Measurements from ENCODE around the gene CASK. TPM values are rescaled to one million over a fixed set of nuclear protein-coding genes. Genes with fewer than 3 reads are reported as not detected.
A peak's percentile ranks its signal among the peaks of the same experiment; 100 is the strongest.

Gene CASK
- total and polyA plus RNA-seq, 2 donors from 2014 or later, result 15.9 to 58.9 TPM

DNA sequence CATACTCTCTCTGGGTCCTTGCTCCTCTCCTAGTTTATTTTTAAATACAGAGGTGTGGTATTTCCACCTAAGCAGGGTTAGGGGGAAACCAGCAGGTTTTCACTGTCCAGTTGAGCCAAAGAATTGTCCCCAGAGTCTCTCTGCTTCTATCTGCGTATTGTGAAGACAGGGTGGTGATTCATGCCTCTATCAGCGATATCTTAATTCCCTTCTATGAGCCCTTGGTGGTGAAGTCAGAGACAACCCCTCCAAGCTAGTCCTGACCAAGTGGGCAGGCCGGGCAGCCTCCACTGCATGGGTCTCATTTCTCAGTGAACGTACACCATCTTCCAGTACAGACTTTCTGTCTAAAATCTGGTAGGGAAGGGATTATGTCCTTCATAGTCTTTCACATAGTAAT, 335.1 kb downstream of the CASK start:
- H3K27ac ChIP-seq (ENCODE audit: low read depth in 2 of 2, low read length in 2 of 2), result no peak overlapping the region
- FAIRE-seq, result no peak
- no peaks in the 10 kb centered on the region for H3K9me3 ChIP-seq (ENCODE audit: control insufficient read depth in 2 of 3, insufficient read depth in 1 of 3, low read length in 3 of 3)
- intact Hi-C loops (cut with DNase I), result no loop called here
- H3K27me3 ChIP-seq (ENCODE audit: control insufficient read depth, insufficient read depth, low read length), result peaks cover 2% of the 10 kb centered on the region
- no peak overlapping the region for H3K9ac ChIP-seq (ENCODE audit: low read length in 3 of 3)
- H3K36me3 ChIP-seq (ENCODE audit: control insufficient read depth in 2 of 3, insufficient read depth in 3 of 3, low read length in 3 of 3), result no peaks in the 10 kb centered on the region
- TF ChIP-seq, protein P1, sequence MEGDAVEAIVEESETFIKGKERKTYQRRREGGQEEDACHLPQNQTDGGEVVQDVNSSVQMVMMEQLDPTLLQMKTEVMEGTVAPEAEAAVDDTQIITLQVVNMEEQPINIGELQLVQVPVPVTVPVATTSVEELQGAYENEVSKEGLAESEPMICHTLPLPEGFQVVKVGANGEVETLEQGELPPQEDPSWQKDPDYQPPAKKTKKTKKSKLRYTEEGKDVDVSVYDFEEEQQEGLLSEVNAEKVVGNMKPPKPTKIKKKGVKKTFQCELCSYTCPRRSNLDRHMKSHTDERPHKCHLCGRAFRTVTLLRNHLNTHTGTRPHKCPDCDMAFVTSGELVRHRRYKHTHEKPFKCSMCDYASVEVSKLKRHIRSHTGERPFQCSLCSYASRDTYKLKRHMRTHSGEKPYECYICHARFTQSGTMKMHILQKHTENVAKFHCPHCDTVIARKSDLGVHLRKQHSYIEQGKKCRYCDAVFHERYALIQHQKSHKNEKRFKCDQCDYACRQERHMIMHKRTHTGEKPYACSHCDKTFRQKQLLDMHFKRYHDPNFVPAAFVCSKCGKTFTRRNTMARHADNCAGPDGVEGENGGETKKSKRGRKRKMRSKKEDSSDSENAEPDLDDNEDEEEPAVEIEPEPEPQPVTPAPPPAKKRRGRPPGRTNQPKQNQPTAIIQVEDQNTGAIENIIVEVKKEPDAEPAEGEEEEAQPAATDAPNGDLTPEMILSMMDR (IDR thresholded peaks at IDR 0.05; ENCODE audit: borderline replicate concordance, extremely low read depth, insufficient read depth), result no peak
- H3K4me1 ChIP-seq (ENCODE audit: control insufficient read depth in 2 of 3, insufficient read depth in 2 of 3, low read depth in 1 of 3, low read length in 3 of 3), result no peaks in the 10 kb centered on the region
- H3K4me3 ChIP-seq (ENCODE audit: low read length in 3 of 3), result peak overlapping the region in 1 of 3 donors; percentile 28
- DNase-seq, result no peak

DNA sequence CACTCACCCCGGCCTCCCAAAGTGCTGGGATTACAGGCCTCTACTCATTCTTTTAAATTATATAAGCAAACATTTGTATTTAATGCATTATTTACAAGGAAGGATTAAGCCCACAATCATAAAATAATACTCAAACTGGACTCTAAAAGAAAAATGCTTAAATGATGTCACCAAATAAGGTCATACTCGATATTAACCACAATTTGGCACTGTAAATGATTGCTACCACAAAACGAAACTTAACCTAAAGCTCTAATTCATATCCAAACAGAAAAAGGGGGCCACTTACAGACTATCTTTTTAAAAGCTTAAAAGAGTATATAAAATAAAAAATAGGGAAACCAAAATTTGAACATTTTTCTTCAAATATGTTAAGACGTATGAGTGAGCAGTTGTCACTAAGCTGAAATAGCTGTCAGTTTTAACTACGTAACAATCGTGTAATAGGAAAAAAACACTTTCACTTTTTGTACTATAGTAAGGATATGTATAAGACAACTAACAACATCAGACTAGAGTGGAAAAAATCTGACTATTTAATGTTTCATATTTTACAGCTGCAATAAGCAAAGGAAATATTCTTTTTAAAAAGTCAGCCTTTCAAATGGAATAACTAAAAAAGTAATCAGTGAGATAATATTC, 342.8 kb downstream of the CASK start:
- Histone ChIP-seq H3K27ac (ENCODE audit: low read depth in 2 of 2, low read length in 2 of 2) (no peak overlapping the region), H3K36me3 (ENCODE audit: control insufficient read depth in 2 of 3, insufficient read depth in 3 of 3, low read length in 3 of 3) (no peaks in the 10 kb centered on the region), H3K9me3 (ENCODE audit: control insufficient read depth in 2 of 3, insufficient read depth in 1 of 3, low read length in 3 of 3) (no peaks in the 10 kb centered on the region), H3K9ac (ENCODE audit: low read length in 3 of 3) (no peak overlapping the region), H3K27me3 (ENCODE audit: control insufficient read depth, insufficient read depth, low read length) (no peaks in the 10 kb centered on the region), H3K4me3 (ENCODE audit: low read length in 3 of 3) (no peak overlapping the region), H3K4me1 (ENCODE audit: control insufficient read depth in 2 of 3, insufficient read depth in 2 of 3, low read depth in 1 of 3, low read length in 3 of 3) (no peaks in the 10 kb centered on the region)
- intact Hi-C loops (cut with DNase I), result no loop called here
- FAIRE-seq (peak; percentile 29), DNase-seq (no peak)
- TF ChIP-seq, protein P1 (IDR thresholded peaks at IDR 0.05; ENCODE audit: borderline replicate concordance, extremely low read depth, insufficient read depth), result no peak

DNA sequence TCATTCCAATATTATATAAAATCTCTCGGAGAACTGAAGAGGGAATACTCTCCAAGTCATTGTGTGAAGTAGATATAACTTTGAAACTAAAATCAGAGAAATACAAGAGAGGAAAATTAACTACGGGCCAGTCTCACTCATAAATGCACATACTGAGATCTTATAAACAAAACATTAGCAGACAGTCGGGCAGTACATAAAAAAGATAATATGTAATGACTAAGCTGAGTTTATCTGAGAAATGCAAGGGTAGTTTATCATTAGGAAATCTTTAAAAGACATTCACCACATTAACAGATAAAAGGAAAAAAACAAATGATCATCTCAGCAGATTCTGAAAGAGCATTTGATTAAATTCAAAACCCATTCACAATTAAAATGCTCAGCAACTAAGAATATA, 359.5 kb downstream of the CASK start:
- Histone ChIP-seq H3K9me3 (ENCODE audit: control insufficient read depth in 2 of 3, insufficient read depth in 1 of 3, low read length in 3 of 3) (no peaks in the 10 kb centered on the region), H3K27me3 (ENCODE audit: control insufficient read depth, insufficient read depth, low read length) (no peaks in the 10 kb centered on the region), H3K4me3 (ENCODE audit: low read length in 3 of 3) (no peak overlapping the region), H3K9ac (ENCODE audit: low read length in 3 of 3) (no peak overlapping the region), H3K4me1 (ENCODE audit: control insufficient read depth in 2 of 3, insufficient read depth in 2 of 3, low read depth in 1 of 3, low read length in 3 of 3) (no peaks in the 10 kb centered on the region), H3K36me3 (ENCODE audit: control insufficient read depth in 2 of 3, insufficient read depth in 3 of 3, low read length in 3 of 3) (no peaks in the 10 kb centered on the region), H3K27ac (ENCODE audit: low read depth in 2 of 2, low read length in 2 of 2) (no peak overlapping the region)
- intact Hi-C loops (cut with DNase I), result no loop called here
- no peak for DNase-seq
- TF ChIP-seq, protein P1 (IDR thresholded peaks at IDR 0.05; ENCODE audit: borderline replicate concordance, extremely low read depth, insufficient read depth), result no peak
- no peak for FAIRE-seq

DNA sequence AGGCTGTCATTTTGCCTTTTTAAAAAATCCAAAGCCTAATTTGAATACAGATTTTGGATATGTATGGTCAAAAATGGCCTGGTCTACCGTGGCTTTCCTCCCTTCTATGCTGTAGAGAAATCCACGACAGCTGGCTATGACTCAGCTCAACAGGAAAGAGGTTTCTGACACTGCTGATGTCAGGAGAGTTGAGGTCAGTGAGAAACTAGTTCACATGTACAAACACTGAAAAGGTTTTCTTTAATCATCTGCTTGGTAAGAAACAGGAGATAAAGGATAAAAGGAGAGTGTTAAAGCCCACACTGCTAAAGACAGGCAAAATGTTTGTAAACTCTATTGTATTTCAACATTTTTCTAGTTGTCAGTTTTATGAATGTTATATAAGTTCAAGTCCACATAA, 362.3 kb downstream of the CASK start:
- no peak overlapping the region for H3K27ac ChIP-seq (ENCODE audit: low read depth in 2 of 2, low read length in 2 of 2)
- peaks cover 4% of the 10 kb centered on the region for H3K27me3 ChIP-seq (ENCODE audit: control insufficient read depth, insufficient read depth, low read length)
- no peaks in the 10 kb centered on the region for H3K36me3 ChIP-seq (ENCODE audit: control insufficient read depth in 2 of 3, insufficient read depth in 3 of 3, low read length in 3 of 3)
- no peak overlapping the region for H3K4me3 ChIP-seq (ENCODE audit: low read length in 3 of 3)
- H3K9me3 ChIP-seq (ENCODE audit: control insufficient read depth in 2 of 3, insufficient read depth in 1 of 3, low read length in 3 of 3), result no peaks in the 10 kb centered on the region
- FAIRE-seq (peak; percentile 72), DNase-seq (peak in 1 of 5 donors; percentile 46)
- intact Hi-C loops (cut with DNase I), result no loop called here
- TF ChIP-seq, protein P1 (IDR thresholded peaks at IDR 0.05; ENCODE audit: borderline replicate concordance, extremely low read depth, insufficient read depth), result no peak
- no peak overlapping the region for H3K9ac ChIP-seq (ENCODE audit: low read length in 3 of 3)
- no peaks in the 10 kb centered on the region for H3K4me1 ChIP-seq (ENCODE audit: control insufficient read depth in 2 of 3, insufficient read depth in 2 of 3, low read depth in 1 of 3, low read length in 3 of 3)

All from kidney (tissue), 14 donors.